NCI-H1105 treated with DMSO at 0.1 percent for 48 hours (cell line): Measurements from ENCODE around the gene CERS5.
"Not testable (repeated sequence)": the region's sequence is repeated elsewhere in the genome, so short reads cannot be mapped to it uniquely, and the experiment has no call there.

Experiments
- DNase-seq: peaks from one replicate; lab custom pipeline; 2025; lab: John Stamatoyannopoulos, UW

Gene CERS5

GRCh38 chr12:50186681-50187080, 19.5 kb upstream of the CERS5 start:
- no peak for DNase-seq

GRCh38 chr12:50185970-50186663, 18.9 kb upstream of the CERS5 start:
- peak; percentile 85 for DNase-seq

GRCh38 chr12:50185301-50185895, 18.2 kb upstream of the CERS5 start:
- no peak for DNase-seq

GRCh38 chr12:50184261-50184660, 17.1 kb upstream of the CERS5 start:
- no peak for DNase-seq

DNA sequence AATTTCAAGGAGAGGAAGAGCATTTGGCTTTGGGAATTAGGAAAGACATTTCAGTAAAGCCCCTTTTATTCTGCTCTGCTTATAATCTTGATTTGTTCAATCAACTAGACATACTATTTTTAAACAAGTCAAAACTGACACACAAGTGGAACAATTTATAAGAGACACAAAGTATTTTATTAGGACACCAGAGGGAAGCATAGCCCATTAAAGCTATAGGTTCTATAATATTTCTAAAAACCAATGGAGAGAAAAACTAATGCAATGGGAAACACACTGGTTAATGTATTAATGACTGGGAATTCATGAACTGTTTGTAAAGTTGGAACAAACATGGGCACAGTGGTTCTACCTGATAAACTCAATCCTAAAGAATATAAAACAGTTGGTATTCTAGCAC, 15.3 kb upstream of the CERS5 start:
- no peak for DNase-seq

- DNase-seq = no peak
Measured at GRCh38 chr12:50181691-50182090, 14.5 kb upstream of the CERS5 start.

DNA sequence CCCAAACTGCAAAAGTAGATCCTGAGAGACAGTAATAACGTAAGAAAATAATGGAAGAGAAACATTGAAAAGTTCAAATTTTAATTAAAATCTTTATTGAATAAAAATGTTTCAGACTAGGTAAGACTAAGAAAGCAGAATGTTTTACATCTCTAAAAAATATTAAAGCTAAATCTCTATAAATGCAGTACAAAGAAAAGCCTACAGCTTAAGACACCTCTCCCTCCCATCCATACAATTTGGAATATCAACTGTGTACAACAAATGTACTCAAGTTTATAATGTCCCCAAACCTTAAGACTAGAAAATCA, 8.5 kb upstream of the CERS5 start:
- no peak for DNase-seq

DNA sequence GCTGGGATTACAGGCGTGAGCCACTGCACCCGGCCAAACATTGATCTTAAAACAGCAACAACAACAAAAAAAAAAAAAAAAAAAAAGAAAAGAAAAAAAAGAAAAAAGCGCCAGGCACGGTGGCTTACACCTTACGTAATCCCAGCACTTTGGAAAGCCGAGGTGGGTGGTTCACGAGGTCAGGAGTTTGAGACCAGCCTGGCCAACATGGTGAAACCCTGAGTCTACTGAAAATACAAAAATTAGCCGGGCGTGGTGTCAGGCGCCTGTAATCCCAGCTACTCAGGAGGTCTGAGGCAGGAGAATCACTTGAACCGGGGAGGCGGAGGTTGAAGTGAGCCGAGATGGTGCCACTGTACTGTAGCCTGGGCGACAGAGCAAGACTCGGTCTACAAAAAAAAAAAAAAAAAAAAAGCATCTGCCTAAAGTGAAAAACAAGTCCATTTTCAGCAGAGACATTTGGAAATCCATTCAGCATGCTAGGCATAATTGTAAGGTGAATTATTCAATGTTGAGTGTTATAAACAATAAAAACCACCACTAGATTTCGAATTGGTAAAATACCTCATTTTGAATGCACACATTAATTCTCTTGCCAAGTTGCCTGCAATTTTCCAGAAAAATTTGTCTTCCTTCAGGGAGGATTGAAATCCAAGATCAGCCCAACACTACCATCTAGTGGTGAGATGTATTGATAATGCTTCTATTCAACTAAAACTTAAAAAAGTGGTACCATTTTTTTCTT, 8.0 kb upstream of the CERS5 start:
- DNase-seq = peak; percentile 52

- peak; percentile 23 for DNase-seq
Measured at GRCh38 chr12:50166799-50167048, 445 bp downstream of the CERS5 start.

GRCh38 chr12:50164963-50165362, 2.2 kb downstream of the CERS5 start:
- DNase-seq = no peak

DNA sequence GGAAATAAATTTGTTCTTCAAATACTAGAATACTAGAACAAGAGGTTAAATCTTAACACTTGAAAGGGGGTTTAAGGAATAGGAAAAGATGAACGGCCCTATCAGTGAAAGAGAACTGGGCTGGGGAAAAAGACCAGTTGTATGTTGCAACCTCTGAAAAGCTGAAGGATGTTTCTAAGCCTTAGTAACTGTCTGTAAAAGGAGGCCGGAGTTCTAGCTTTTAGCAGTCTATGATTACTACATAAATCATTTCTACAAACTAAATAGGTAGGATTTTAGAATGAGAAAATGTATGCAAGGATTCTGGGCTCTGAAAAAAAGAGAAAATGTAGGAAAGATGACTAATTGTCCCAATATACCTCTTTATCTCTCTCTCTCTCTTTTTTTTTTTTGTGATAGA, 4.9 kb downstream of the CERS5 start:
- no peak for DNase-seq

DNA sequence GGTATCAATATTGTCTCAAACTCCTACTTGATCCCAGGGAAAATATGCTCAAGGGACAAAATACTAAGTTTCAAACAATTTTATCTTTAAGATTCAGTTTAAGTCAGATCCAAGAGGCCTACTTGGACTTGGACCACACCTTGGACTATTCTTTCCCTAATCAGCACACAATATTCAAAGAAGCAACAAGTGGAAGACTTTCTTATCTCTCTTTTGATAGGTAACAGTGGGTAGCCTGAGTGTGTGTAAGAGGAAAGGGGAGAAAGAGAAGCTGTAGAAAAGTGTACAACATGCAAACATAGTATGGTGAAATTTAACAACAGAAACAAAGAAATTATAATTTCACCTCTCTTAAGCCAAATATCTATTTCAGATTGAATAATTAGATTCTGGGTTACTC, 6.5 kb downstream of the CERS5 start:
- DNase-seq = no peak

- DNase-seq = no peak
Measured at GRCh38 chr12:50157259-50157658, 9.9 kb downstream of the CERS5 start.

GRCh38 chr12:50156641-50157040, 10.5 kb downstream of the CERS5 start:
- DNase-seq = no peak

- DNase-seq = not testable (repeated sequence)
Measured at GRCh38 chr12:50154947-50155346, 12.2 kb downstream of the CERS5 start.

DNA sequence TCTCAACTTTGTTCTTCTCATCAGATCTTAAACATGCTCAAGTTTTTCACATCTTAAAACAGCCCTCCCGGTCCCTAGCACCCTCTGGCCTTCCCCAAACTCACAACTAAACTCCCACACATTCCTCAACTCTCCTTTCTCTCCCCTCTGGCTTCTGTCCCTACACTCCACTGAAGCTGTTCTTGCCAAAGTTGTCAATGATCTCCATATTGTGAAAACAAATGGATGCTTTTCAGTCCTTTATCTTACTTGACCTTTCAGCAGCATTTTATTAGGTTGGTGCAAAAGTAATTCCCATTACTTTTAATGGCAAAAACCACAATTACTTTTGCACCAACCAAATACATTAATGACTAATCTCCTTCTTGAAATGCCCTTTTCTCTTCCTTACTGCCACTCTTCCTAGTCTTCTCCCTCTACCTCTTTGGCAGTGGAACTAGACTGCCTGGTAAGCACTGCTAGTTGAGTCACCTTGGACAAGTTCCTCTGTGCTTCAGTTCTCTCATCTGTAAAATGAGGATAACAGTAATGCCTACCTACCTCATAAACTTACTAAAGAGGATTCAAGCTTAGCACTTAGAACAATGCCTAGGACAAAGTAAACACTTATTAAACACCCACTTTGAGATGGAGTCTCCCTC, 16.0 kb downstream of the CERS5 start:
- DNase-seq = no peak

GRCh38 chr12:50149311-50149710, 17.9 kb downstream of the CERS5 start:
- no peak for DNase-seq

DNA sequence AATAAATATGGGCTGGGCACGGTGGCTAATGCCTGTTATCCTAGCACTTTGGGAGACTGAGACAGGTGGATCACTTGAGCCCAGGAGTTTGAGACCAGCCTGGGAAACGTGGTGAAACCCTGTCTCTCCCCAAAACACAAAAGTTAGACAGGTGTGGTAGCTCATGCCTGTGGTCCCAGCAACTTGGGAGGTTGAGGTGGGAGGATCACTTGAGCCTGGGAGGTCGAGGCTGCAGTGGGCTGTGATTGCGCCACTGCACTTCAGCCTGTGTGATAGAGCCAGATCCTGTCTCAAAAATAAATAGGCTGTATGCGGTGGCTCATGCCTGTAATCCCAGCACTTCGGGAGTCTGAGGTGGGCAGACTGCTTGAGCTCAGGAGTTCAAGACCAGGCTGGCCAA, 19.2 kb downstream of the CERS5 start:
- not testable (repeated sequence) for DNase-seq

DNA sequence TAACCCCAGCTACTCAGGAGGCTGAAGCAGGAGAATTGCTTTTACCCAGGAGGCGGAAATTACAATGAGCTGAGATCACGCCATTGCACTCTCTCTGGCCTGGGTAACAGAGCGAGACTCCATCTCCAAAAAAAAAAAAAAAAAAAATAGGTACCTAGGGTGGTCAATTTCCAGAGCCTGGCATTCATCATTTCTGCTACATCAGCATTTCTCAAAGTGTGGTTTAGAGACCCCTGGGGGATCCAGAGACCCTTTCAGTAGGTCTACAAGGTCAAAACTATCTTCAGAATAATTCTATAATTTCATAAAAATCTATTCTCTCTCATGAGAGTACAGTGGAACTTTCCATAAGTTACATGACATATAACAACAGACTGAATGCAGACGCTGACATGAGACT, 19.9 kb downstream of the CERS5 start:
- DNase-seq = no peak

DNA sequence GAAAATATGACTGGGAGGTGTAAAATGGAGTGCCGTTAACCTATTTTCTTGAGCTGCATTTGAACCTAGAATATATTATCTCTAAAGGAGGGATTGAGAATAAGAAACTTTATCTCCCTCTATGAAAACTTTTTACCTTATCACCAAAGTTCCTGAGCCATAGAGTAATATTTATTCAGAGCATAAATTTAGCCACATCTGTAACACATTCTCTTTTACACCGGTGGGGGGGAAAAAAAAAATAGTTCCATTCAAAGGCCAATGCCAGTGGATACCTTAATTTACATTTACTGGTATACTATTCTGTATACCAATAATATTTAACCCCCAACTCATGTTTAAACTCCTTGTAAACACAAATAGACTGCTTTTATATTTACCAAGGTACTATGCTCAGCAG, 21.7 kb downstream of the CERS5 start:
- no peak for DNase-seq

DNA sequence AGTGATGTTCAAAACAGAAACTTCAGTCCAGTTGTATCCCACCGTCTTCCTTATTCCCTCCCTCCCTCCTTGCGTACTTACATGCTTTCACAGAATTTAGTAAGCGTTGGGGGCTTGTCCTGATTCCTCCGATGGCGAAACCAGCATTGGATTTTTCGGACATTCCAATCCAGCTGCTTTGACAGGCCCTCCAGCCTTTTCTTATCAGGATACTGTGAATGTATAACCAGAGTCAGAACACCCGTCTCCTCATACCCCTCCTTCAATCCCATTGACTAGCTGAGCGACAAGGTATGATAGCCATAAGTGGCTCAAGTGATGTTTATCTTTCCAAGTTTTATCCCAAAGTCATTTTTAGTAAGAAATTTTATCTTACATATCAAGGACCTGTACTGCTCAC, 24.2 kb downstream of the CERS5 start:
- DNase-seq = no peak

DNA sequence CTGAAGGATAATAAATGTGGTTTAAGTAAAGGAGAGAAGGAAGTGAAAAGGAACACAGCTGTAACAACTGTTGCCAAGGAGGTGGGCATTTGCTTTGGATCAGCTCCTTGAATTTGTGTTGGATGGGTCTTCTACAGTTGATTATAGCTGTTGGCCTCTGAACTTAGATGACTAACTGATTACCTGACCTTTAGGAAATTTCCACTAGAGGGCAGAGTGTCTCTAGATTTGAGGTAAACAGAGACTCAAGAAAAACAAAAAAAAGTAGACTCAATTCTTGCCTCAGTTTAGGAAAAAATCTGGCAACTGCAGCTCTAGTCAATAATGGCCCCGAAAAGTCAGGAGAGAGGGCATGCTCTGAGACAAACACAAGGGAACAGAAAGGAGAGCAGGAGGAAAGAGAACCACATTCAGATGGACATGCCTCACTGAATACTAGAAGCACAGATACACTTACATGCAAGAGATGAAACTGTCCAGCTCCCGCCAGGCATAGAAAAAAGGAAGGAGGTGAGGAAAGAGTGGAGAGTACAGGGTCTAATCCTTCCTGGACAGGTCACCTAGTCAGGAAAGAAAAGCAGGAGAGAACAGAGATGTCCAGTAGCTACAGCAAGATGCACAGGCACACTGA, 34.5 kb downstream of the CERS5 start:
- no peak for DNase-seq

DNA sequence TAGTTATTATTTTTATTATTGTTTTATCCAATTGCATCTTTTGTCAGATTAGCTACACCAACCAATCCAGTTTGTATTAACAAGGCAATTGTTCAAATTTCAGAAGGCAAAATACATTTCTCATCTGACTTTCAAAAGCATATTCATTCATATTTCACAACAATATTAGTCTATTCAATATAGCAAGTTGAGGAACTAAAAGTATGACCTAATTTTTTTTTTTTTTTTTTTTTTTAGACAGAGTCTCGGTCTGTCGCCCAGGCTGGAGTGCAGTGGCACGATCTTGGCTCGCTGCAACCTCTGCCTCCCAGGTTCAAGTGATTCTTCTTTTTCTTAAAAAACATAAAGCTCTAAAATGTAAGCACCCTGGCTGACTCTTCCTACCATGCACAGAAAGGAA, 37.9 kb downstream of the CERS5 start:
- DNase-seq = no peak
